IPS-18c (cell line): ENCODE measurements around the gene SCGB2B2.
A peak's percentile ranks its signal among the peaks of the same experiment; 100 is the strongest.
"Not testable (repeated sequence)": the region's sequence is repeated elsewhere in the genome, so short reads cannot be mapped to it uniquely, and the experiment has no call there.

Source experiments
- H3K4me3 ChIP-seq: 2 replicates; pipeline ENCODE4 v1.7.0; 2013; ENCODE audit warnings: low read depth, mild to moderate bottlenecking, low read length, moderate library complexity; ENCODE audit not compliant: insufficient read depth
- H3K9me3 ChIP-seq: one replicate; pipeline ENCODE4 v1.6.1; 2013; ENCODE audit warnings: mild to moderate bottlenecking, low read length, moderate library complexity; ENCODE audit not compliant: control insufficient read depth, insufficient read depth

SCGB2B2 gene

DNA sequence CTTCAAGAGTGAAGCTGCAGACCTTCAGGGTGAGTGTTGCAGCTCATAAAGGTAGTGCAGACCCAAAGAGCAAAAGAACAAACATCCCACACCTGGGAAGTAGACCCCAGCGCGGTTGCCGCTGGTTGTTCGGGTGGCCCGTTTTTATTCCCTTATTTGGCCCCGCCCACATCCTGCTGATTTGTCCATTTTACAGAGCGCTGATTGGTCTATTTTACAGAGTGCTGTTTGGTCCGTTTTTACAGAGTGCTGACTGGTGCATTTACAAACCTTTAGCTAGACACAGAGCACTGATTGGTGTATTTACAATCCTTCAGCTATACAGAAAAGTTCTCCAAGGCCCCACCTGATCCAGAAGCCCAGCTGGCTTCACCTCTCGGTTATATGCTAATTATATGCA is 1.0 kb downstream of the SCGB2B2 start:
- peak overlapping the region; percentile 87; the same call in 1 of the 2 replicates for H3K4me3 ChIP-seq
- H3K9me3 ChIP-seq: peaks cover 2% of the 10 kb centered on the region

- peaks cover 2% of the 10 kb centered on the region for H3K9me3 ChIP-seq
- no peak overlapping the region for H3K4me3 ChIP-seq
Observed at GRCh38 chr19:34675250-34675649, 1.7 kb downstream of the SCGB2B2 start.

DNA sequence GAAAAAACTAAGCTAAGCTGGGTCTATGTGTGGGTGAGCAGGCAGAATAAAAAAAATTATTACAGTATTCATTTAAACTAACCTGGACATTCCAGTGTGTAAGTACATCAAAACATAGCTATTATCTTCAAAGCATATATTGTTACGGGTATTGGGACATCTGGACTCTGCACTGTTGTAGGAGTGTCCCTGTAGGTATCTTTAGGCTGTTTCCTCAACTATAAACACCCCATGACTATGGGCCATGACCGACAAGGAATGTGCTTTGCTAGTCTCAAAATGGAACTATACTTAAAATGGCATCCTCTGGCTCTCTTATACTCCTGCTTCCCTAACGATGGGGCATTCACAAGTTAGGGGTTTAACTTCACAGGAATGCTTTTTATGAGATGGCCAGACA is 3.4 kb downstream of the SCGB2B2 start:
- H3K4me3 ChIP-seq: no peak overlapping the region
- H3K9me3 ChIP-seq: peaks cover 1% of the 10 kb centered on the region

GRCh38 chr19:34671972-34672371 is 5.0 kb downstream of the SCGB2B2 start:
- H3K9me3 ChIP-seq: no peaks in the 10 kb centered on the region
- no peak overlapping the region for H3K4me3 ChIP-seq

- Histone ChIP-seq H3K9me3 (no peaks in the 10 kb centered on the region), H3K4me3 (no peak overlapping the region)
Observed at GRCh38 chr19:34669305-34669704, 7.7 kb downstream of the SCGB2B2 start.

DNA sequence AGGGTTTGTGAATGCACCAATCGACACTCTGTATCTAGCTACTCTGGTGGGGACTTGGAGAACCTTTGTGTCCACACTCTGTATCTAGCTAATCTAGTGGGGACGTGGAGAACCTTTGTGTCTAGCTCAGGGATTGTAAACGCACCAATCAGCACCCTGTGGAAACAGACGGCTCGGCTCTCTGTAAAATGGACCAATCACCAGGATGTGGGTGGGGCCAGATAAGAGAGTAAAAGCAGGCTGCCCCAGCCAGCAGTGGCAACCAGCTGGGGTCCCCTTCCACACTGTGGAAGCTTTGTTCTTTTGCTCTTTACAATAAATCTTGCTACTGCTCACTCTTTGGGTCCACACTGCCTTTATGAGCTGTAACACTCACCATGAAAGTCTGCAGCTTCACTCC is 8.3 kb downstream of the SCGB2B2 start:
- H3K9me3 ChIP-seq, H3K4me3 ChIP-seq: not testable (repeated sequence)

GRCh38 chr19:34668077-34668689 is 8.8 kb downstream of the SCGB2B2 start:
- H3K4me3 ChIP-seq, H3K9me3 ChIP-seq: not testable (repeated sequence)

DNA sequence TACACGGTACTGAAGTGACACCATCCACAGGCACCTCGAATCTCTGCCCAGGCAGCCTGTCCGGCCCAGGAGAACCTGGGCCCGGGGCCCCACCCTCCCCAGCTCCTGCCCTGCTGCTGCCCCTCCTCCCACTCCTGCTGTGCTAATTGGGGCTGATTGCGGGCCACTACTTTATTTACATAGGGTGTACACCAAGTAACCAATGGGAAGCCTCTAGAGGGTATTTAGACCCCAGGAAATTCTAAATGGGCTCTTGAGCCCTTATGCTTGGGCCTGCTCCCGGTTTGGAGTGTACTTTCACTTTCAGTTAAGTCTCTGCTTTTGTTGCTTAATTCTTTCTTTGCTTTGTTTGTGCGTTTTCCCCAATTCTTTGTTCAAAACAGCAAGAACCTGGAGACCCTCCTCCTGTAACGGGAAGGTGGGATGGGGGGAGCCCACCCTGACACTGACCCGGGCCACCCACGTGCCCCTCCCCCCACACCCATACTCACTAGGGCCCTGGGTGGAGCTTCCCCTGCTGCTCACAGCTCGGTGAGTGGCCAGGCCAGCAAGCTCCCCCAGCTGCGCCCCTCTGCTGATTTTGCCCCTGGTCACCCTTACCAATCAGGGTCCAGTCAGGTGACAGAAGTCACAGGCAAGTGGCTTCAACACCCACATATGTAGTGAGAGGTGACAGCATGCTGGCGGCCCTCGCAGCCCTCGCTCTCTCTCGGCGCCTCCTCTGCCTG is 9.4 kb downstream of the SCGB2B2 start:
- H3K4me3 ChIP-seq: peak overlapping the region; percentile 34; the same call in 1 of the 2 replicates
- H3K9me3 ChIP-seq: no peaks in the 10 kb centered on the region

DNA sequence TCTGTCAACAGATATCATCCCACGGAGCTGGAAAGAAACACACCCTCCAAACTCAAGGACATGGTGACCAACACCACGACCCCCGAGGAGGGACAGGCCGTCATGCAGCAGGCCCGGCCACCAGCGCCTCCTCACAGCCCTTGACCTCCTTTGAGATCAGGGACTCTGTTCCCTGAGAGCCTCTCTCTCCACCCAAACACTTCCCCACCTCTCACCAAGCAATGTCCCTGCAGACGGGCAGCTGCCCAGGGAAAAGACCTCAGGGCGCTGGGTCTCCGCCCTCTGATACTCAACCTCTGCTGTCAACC is 10.0 kb downstream of the SCGB2B2 start:
- H3K9me3 ChIP-seq: no peaks in the 10 kb centered on the region
- H3K4me3 ChIP-seq: no peak overlapping the region

- H3K4me3 ChIP-seq: no peak overlapping the region
Observed at GRCh38 chr19:34666200-34666957, 10.6 kb downstream of the SCGB2B2 start.

GRCh38 chr19:34665275-34665674 is 11.7 kb downstream of the SCGB2B2 start:
- H3K4me3 ChIP-seq, H3K9me3 ChIP-seq: not testable (repeated sequence)

More at GRCh38 chr19:34666200-34666957, 10.6 kb downstream of the SCGB2B2 start:
- H3K9me3 ChIP-seq: no peaks in the 10 kb centered on the region

- Histone ChIP-seq H3K9me3 (no peaks in the 10 kb centered on the region), H3K4me3 (no peak overlapping the region)
Observed at GRCh38 chr19:34664870-34665269, 12.1 kb downstream of the SCGB2B2 start.

- Histone ChIP-seq H3K4me3 (no peak overlapping the region), H3K9me3 (no peaks in the 10 kb centered on the region)
Observed at GRCh38 chr19:34664168-34664567, 12.8 kb downstream of the SCGB2B2 start.

DNA sequence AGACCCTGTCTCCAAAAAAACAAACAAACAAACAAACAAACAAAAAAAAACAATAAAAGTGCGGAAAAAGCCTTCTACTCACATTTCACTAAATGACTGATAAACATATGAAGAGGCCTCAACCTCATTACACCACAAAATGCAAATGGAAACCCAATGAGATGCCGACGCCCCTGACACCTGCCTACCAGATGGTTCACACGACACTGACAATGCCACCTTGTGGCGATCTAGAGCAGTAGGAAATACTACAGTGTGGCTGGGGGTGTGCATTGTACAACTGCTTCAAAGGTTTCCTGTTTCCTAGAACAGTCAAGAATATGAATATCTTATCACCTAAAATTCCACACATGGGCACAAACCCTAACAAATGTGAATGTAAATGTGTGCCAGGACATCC is 14.0 kb downstream of the SCGB2B2 start:
- Histone ChIP-seq H3K9me3 (no peaks in the 10 kb centered on the region), H3K4me3 (no peak overlapping the region)

- no peak overlapping the region for H3K4me3 ChIP-seq
- H3K9me3 ChIP-seq: no peaks in the 10 kb centered on the region
Observed at GRCh38 chr19:34661357-34661756, 15.6 kb downstream of the SCGB2B2 start.

DNA sequence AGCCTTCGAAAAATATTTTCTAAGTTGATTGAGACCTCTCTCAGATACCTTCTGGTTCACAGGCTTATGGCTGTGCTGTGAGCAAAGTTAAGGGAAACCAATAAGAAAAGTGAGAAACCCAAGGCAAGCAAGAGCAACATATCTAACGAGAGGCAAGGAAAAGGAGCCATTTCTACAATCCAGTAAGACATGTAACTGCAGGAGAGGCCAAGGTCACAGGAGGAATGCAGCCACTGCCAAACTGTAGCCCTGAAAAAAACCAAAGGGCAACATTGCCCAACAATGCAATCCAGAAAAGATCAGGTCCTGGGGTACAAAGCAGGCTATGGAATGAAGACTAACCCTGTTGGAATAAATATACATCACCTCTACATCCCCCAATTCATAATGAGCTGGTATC is 21.3 kb downstream of the SCGB2B2 start:
- Histone ChIP-seq H3K4me3 (no peak overlapping the region), H3K9me3 (no peaks in the 10 kb centered on the region)

DNA sequence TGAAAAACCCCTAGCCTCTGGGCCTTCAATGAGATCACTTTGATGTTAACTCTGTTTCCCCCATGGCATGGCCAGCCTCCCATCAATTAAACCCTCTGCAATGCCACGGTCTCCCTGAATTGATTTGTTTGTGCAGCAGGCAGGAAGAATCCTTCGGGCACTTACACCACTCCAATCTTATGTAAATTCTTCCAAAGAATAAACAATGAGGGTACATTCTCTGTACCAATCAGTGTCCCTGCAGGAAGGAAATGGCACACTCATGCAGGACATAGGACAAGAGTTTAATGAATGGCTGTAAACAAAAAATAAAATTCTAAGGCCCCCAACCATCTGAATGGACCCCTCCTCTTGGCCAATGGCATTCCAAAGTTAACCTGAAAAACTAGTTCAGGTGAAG is 22.2 kb downstream of the SCGB2B2 start:
- Histone ChIP-seq H3K4me3 (no peak overlapping the region), H3K9me3 (peaks cover 2% of the 10 kb centered on the region)

- peaks cover 2% of the 10 kb centered on the region for H3K9me3 ChIP-seq
- H3K4me3 ChIP-seq: no peak overlapping the region
Observed at GRCh38 chr19:34651747-34652146, 25.2 kb downstream of the SCGB2B2 start.
